NCI-H2196 treated with DMSO at 0.1 percent for 48 hours (cell line): ENCODE measurements around the gene UBQLN1.
"Not testable (repeated sequence)": the region's sequence is repeated elsewhere in the genome, so short reads cannot be mapped to it uniquely, and the experiment has no call there.

Source experiments
- DNase-seq: peaks from one replicate; lab custom pipeline; 2025; ENCODE audit not compliant: unreplicated experiment; lab: John Stamatoyannopoulos, UW

Gene UBQLN1

GRCh38 chr9:83636813-83637212 lies 70.9 kb downstream of the UBQLN1 start:
- DNase-seq, result no peak

GRCh38 chr9:83633676-83634075 lies 74.1 kb downstream of the UBQLN1 start:
- DNase-seq, result no peak

- no peak for DNase-seq
Observed at GRCh38 chr9:83633255-83633654, 74.5 kb downstream of the UBQLN1 start.

- no peak for DNase-seq
Observed at GRCh38 chr9:83630938-83631457, 76.8 kb downstream of the UBQLN1 start.

- DNase-seq, result no peak
Observed at GRCh38 chr9:83629433-83630104, 78.2 kb downstream of the UBQLN1 start.

- no peak for DNase-seq
Observed at GRCh38 chr9:83628540-83628939, 79.2 kb downstream of the UBQLN1 start.

- no peak for DNase-seq
Observed at GRCh38 chr9:83625178-83625577, 82.6 kb downstream of the UBQLN1 start.

GRCh38 chr9:83623679-83624076 lies 84.1 kb downstream of the UBQLN1 start:
- no peak for DNase-seq

- peak; percentile 31 for DNase-seq
Observed at GRCh38 chr9:83622939-83623678, 84.6 kb downstream of the UBQLN1 start, which contains the start of gene IDNK. IDNK (plus strand) TSS chr9:83623143; CDS start chr9:83623172, 29 bp downstream.

GRCh38 chr9:83622433-83622938 lies 85.3 kb downstream of the UBQLN1 start:
- no peak for DNase-seq

GRCh38 chr9:83620841-83621636 lies 86.7 kb downstream of the UBQLN1 start:
- DNase-seq, result peak; percentile 5

GRCh38 chr9:83617299-83617698 lies 90.5 kb downstream of the UBQLN1 start:
- no peak for DNase-seq

GRCh38 chr9:83613298-83613697 lies 94.5 kb downstream of the UBQLN1 start:
- DNase-seq, result not testable (repeated sequence)
